GM21526 (cell line): ENCODE results near the gene HUWE1.

Source experiments
- ATAC-seq: cut with Tn5 transposase; IDR thresholded peaks from one replicate; pipeline ENCODE4 v1.9.1; 2021; ENCODE audit warnings: moderate library complexity; ENCODE audit not compliant: unreplicated experiment, low FRiP score

HUWE1 gene

GRCh38 chrX:53622431-53622830, 64.1 kb downstream of the HUWE1 start:
- no peak for ATAC-seq

GRCh38 chrX:53621418-53621986, 65.0 kb downstream of the HUWE1 start:
- no peak for ATAC-seq

- no peak for ATAC-seq
These were observed 69.6 kb downstream of the HUWE1 start for GRCh38 chrX:53616946-53617345.

- ATAC-seq: no peak
These were observed 80.1 kb downstream of the HUWE1 start for GRCh38 chrX:53606456-53606855.

GRCh38 chrX:53605004-53605403, 81.5 kb downstream of the HUWE1 start:
- ATAC-seq: no peak

GRCh38 chrX:53599781-53600396, 86.6 kb downstream of the HUWE1 start:
- ATAC-seq: no peak

- ATAC-seq: no peak
These were observed 88.3 kb downstream of the HUWE1 start for GRCh38 chrX:53598169-53598568.

- ATAC-seq: no peak
These were observed 91.2 kb downstream of the HUWE1 start for GRCh38 chrX:53595266-53595810.

- ATAC-seq: no peak
These were observed 92.2 kb downstream of the HUWE1 start for GRCh38 chrX:53594354-53594753.

GRCh38 chrX:53587795-53588420, 98.6 kb downstream of the HUWE1 start:
- ATAC-seq: no peak

- ATAC-seq: no peak
These were observed 101.6 kb downstream of the HUWE1 start for GRCh38 chrX:53584891-53585290.

GRCh38 chrX:53583571-53583970, 102.9 kb downstream of the HUWE1 start:
- ATAC-seq: no peak

GRCh38 chrX:53580742-53581504, 105.6 kb downstream of the HUWE1 start:
- no peak for ATAC-seq

GRCh38 chrX:53571494-53571893, 115.0 kb downstream of the HUWE1 start:
- ATAC-seq: no peak

GRCh38 chrX:53563324-53563723, 123.2 kb downstream of the HUWE1 start:
- no peak for ATAC-seq

GRCh38 chrX:53561912-53562311, 124.6 kb downstream of the HUWE1 start:
- no peak for ATAC-seq

- ATAC-seq: no peak
These were observed 127.9 kb downstream of the HUWE1 start for GRCh38 chrX:53558646-53559045.

GRCh38 chrX:53556868-53557267, 129.7 kb downstream of the HUWE1 start:
- no peak for ATAC-seq

- ATAC-seq: no peak
These were observed 135.6 kb downstream of the HUWE1 start for GRCh38 chrX:53550756-53551463.

- no peak for ATAC-seq
These were observed 138.9 kb downstream of the HUWE1 start for GRCh38 chrX:53547668-53548067.

GRCh38 chrX:53544936-53545335, 141.6 kb downstream of the HUWE1 start:
- ATAC-seq: no peak
